IPS DF 6.9 (cell line): Measurements from ENCODE around the gene CEP85L.

Source experiments
- DNase-seq: peaks from one replicate; pipeline ENCODE4 v3.0.0-alpha.2; 2013; ENCODE audit warnings: low read depth, low spot score
- H3K27ac ChIP-seq: one replicate; pipeline ENCODE4 v1.5.1; 2013; ENCODE audit warnings: low read length, control low read depth
- H3K27me3 ChIP-seq: 2 replicates; pipeline ENCODE4 v1.6.1; 2013; ENCODE audit warnings: mild to moderate bottlenecking, low read length; ENCODE audit not compliant: control insufficient read depth, insufficient read depth
- H3K36me3 ChIP-seq: 2 replicates; pipeline ENCODE4 v1.6.1; 2013; ENCODE audit warnings: low read length; ENCODE audit not compliant: control insufficient read depth, insufficient read depth
- H3K4me1 ChIP-seq: 2 replicates; pipeline ENCODE4 v1.6.1; 2013; ENCODE audit warnings: low read length; ENCODE audit not compliant: control insufficient read depth, insufficient read depth
- H3K4me3 ChIP-seq: 2 replicates; pipeline ENCODE4 v1.5.1; 2013; ENCODE audit warnings: mild to moderate bottlenecking, low read length
- H3K9me3 ChIP-seq: 2 replicates; pipeline ENCODE4 v1.6.1; 2013; ENCODE audit warnings: low read length, inconsistent platforms; ENCODE audit not compliant: control insufficient read depth, insufficient read depth
- WGBS: extraction: QIAGEN DNeasy Blood & Tissue Kit; methylation state at CpG from one replicate; pipeline ENCODE4 v1.1.7; 2013; ENCODE audit warnings: mixed read lengths, missing lambda C conversion rate; ENCODE audit not compliant: insufficient read length, insufficient coverage; 5-methylcytosine and 5-hydroxymethylcytosine counted together

CEP85L gene

DNA sequence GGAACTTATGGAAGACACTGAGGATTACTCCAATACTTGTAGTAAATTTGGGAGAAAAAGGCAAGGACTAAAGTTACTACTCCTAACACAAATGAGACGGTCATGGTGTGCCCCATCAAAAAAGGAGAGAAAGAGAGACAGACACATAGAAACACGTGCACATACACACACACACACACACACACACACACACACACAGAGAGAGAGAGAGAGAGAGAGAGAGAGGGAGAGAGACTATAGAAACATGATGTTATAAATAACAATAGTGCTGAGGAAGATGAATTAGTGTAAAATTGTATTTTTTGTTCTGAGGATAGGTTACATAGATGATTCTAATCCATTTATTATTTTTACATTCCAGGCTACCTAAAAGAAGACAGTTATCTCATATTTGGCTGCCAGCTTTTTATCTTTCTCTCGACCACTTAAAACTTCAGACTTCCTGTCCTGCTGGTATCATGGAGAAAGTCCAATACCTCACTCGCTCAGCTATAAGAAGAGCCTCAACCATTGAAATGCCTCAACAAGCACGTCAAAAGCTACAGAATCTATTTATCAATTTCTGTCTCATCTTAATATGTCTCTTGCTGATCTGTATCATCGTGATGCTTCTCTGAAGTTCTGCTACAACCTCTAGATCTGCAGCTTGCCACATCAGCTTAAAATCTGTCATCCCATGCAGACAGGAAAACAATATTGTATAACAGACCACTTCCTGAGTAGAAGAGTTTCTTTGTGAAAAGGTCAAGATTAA lies 92.8 kb downstream of the CEP85L start:
- WGBS = no CpG with 5 or more reads among the region's 6 CpGs
- Histone ChIP-seq H3K36me3 (no peaks in the 10 kb centered on the region), H3K27me3 (no peaks in the 10 kb centered on the region), H3K9me3 (no peaks in the 10 kb centered on the region), H3K27ac (no peak overlapping the region), H3K4me1 (no peaks in the 10 kb centered on the region), H3K4me3 (no peak overlapping the region)
- no peak for DNase-seq

DNA sequence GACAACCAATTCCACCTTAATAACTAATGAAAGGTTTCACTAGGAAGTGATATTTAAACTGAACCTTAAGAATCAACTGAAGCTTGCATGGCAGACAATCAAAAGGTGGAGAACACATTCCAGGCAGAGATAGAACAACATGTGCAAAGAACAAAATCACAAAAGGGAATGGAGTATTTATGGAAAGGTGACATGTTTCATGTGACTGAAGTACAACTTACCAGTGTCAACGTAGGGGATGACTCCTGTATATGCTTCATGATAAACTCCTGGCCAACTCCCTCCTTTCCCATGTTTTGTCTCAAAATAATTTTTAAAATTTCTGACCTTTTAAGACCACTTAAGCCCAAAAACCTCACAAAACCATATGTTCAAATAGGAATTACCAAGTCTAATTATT lies 96.7 kb downstream of the CEP85L start:
- no peak for DNase-seq
- WGBS = no CpG with 5 or more reads among the region's 1 CpG

DNA sequence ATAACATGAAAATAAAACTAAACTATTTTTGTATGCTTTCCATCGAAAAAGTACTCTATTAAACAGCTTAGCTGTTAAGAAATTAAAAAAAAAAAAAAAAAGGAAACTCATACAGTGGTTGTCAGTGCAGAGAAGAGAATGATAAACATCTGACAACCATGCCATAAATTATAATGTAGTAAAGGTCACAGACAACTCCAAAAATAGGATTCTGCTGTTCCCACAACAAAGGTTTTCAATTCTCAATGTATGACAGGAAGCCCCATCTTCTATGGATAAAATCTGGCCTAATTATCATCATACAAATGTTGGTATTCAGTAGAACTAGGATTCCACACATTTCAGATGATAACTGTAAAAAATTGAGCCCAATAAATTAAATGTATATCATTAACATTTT lies 98.3 kb downstream of the CEP85L start:
- Histone ChIP-seq H3K4me1 (no peaks in the 10 kb centered on the region), H3K27ac (no peak overlapping the region), H3K9me3 (no peaks in the 10 kb centered on the region), H3K36me3 (no peaks in the 10 kb centered on the region), H3K27me3 (no peaks in the 10 kb centered on the region), H3K4me3 (no peak overlapping the region)
- WGBS = no CpG with 5 or more reads among the region's 1 CpG
- DNase-seq = no peak

More for the DNA sequence above, 96.7 kb downstream of the CEP85L start:
- H3K27me3 ChIP-seq = no peaks in the 10 kb centered on the region
- no peak overlapping the region for H3K27ac ChIP-seq
- H3K4me1 ChIP-seq = no peaks in the 10 kb centered on the region
- no peaks in the 10 kb centered on the region for H3K9me3 ChIP-seq
- H3K4me3 ChIP-seq = no peak overlapping the region
- no peaks in the 10 kb centered on the region for H3K36me3 ChIP-seq

DNA sequence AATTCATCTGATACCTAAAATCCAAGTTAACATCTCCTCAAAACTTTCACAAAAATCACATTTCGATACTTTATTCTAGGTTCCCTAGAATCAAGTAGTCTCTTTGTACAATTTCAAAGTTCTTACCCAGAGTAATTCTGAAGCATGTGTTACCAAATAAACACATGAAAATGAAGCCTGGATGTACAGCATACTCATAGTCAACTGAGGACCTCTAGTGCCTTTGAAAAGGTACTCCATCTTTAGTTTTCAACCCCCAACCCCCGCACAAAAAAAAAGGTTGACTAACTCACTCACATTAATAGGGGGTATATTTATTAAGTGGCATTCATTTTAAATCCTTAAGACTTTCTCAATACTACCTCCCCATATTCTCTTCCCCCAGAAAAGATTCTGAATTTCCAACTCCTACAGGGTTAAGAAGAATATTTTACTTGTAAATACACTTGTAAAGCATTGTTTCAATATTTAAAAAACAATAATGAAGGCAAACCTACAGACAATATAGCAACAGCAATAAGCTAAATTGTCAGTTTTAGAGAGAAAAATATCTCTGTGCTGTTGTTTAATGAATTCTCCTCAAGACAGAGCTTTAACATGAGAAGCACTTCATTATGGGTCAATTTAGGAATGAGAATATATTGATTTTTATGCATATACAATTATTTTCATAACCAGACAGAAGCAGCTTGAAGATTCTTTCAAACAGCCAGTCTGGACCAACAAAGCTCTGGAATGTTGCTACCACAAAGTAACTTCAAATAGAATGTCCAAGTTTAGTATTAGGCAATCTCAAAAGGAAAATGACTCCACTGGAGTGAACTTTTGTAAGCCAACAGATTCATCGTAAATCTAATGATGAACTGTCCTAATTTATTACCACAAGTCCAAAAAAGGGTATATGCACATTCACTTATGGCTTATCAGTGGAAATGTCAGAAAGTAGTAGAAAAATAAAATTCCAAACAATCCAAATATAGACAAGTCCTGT lies 100.0 kb downstream of the CEP85L start:
- Histone ChIP-seq H3K27me3 (no peaks in the 10 kb centered on the region), H3K4me3 (no peak overlapping the region), H3K27ac (no peak overlapping the region), H3K4me1 (no peaks in the 10 kb centered on the region), H3K9me3 (no peaks in the 10 kb centered on the region), H3K36me3 (no peaks in the 10 kb centered on the region)
- 100% methylated on average over 1 of the region's 3 CpGs for WGBS
- DNase-seq = no peak

DNA sequence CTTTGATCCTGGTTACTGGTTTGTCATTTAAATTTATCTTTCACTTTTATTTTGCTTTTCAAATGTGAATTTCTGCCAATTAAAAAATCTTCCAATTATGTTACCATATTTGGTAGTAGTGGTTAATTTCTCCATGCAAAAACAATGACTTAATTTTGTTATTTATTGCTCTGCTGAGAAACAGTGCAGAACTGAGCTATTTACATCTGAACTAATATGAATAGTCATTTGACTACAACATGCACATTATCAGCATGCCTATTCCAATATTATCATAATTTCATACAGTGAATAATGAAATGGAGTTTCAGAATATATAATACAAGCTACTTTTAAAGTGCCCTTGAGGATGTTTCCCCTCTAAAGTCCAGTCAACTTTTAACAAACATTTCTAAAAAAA lies 102.8 kb downstream of the CEP85L start:
- no peak overlapping the region for H3K27ac ChIP-seq
- H3K9me3 ChIP-seq = no peaks in the 10 kb centered on the region
- no peaks in the 10 kb centered on the region for H3K4me1 ChIP-seq
- no peaks in the 10 kb centered on the region for H3K36me3 ChIP-seq
- no peak overlapping the region for H3K4me3 ChIP-seq
- DNase-seq = no peak
- H3K27me3 ChIP-seq = no peaks in the 10 kb centered on the region

DNA sequence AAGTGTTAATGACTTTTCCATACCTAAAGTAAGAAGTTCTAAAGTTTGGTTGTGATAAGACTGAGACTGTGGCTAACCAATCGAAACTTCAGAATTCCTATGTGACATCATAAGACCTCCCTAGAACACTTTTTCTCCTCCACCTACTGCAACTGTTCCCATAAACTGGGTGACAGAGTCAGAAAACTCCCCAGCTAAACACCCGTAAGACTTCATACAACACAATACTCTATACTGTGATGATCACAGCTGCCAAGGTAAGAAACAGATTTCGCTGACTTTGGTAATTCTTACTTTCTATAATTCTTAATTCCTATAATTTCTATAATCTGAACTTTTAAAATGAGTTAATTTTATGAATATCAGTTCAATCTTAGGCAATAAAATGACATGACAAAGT lies 103.3 kb downstream of the CEP85L start, which contains the start of gene PLN:
PLN (plus strand) TSS at position 161 of the 400 bp plus-strand sequence. CDS start 10,626 bp downstream, outside the sequence.
- no CpG with 5 or more reads among the region's 3 CpGs for WGBS
- no peaks in the 10 kb centered on the region for H3K4me1 ChIP-seq
- no peak for DNase-seq
- no peaks in the 10 kb centered on the region for H3K9me3 ChIP-seq
- H3K36me3 ChIP-seq = no peaks in the 10 kb centered on the region
- H3K27me3 ChIP-seq = no peaks in the 10 kb centered on the region
- no peak within 1 kb of the TSS for H3K27ac ChIP-seq
- H3K4me3 ChIP-seq = no peak within 1 kb of the TSS

DNA sequence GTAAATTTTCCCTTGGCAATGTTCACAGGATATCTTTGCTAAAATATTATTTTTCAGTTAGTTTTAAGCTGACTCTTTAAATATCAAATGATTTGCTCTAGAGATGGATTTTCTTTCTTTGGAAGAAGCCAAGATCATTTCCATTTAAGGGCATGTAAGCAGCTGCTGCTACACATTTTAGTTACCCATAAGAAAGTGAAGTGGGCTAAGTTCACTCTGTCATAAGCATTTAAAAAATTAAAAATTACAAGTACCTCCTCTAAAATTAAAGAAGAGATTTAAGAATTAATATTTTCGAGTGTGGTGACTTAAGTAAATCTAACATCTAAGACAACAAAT lies 104.5 kb downstream of the CEP85L start:
- no peaks in the 10 kb centered on the region for H3K4me1 ChIP-seq
- H3K36me3 ChIP-seq = no peaks in the 10 kb centered on the region
- no peaks in the 10 kb centered on the region for H3K9me3 ChIP-seq
- H3K4me3 ChIP-seq = no peak overlapping the region
- H3K27me3 ChIP-seq = no peaks in the 10 kb centered on the region
- no peak overlapping the region for H3K27ac ChIP-seq
- WGBS = no CpG with 5 or more reads among the region's 1 CpG
- DNase-seq = no peak

DNA sequence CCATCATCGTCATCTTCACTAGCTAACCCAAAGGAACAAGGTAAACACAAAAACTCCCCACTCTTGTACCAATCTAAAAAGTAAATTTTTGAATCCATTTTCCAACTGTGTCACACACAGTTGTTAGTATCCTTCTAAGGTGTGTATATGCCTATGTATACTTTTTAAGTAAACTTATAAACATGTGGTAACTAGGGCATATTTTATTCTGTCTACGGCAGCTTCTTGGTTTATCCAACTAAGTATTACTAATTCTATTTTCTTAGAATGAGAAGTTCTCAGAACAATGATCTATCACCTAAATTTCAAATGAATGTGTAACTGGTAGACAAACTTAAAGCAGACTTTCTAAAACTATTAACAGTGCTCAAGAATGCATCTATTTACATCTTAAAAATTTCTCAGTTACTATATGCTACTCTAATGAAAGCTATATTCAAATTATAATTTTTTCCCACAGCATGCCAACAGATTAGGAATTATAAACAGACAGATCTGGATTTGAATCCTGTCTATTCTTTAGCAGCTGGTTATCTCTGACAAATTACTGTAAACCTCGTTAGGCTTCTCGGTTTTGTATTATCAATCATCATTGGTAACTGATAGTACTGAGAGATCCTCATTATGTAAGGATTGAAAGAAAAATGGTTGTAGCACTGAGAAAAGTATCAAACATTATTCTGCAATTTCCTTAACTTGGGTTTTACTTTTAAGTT lies 105.1 kb downstream of the CEP85L start:
- Histone ChIP-seq H3K27me3 (no peaks in the 10 kb centered on the region), H3K4me3 (no peak overlapping the region), H3K9me3 (no peaks in the 10 kb centered on the region), H3K36me3 (no peaks in the 10 kb centered on the region), H3K27ac (no peak overlapping the region), H3K4me1 (no peaks in the 10 kb centered on the region)
- no peak for DNase-seq
- WGBS = no CpG with 5 or more reads among the region's 4 CpGs

DNA sequence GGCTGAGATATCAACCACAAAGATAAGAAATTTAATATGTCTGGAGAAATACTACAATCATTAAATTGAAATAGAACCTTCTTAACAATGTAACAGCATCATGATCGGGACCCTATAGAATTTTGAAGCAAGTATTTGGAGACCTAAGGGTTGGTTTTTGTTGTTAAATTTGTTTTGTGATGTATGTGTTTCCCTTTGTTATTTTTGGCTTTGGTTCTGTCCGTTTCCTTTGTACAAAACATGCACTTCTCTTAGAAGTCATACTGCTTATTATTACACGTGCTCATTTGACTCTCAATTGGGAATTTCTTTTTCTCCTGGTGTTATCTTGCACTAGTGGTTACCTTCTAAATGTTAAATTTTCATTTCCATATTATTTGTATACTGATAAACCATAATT lies 107.3 kb downstream of the CEP85L start:
- whole genome bisulfite sequencing = no CpG with 5 or more reads among the region's 3 CpGs
- DNase-seq = no peak
- no peaks in the 10 kb centered on the region for H3K36me3 ChIP-seq

DNA sequence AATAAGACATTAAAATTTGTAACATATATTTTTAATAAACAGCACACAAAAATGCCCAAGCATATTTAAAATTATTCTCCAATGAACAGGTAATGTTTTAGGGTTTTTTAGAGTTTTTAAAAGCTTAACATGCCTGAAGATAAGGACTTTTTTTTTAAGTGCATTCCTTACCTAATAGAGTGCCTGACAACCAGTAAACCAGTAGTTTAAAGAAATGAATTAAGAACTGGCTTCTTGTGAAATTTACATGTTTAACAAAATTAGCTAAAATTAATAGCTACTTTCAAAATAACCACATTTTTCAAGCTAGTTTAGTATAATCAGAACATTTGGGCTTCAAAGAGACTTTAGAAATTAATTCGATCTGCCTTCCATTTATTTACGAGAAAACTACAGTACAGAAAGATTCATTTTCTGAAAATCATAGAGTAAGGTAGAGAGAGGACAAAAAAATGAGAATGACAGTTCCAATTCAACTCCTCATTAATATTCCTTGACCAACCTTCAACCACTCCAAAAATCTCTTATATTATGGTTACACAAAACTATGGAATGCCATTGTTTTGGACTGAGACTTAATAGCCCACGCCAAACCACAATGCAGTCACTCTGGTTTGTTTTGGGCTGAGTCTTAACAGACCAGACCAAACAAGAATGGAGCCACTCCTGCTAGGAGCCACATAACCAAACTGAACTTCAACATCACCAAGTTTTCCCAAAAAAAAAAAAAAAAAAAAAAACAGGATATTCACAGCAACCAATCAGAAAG lies 109.0 kb downstream of the CEP85L start:
- no peaks in the 10 kb centered on the region for H3K4me1 ChIP-seq
- no peaks in the 10 kb centered on the region for H3K9me3 ChIP-seq
- no CpG with 5 or more reads among the region's 3 CpGs for WGBS
- no peaks in the 10 kb centered on the region for H3K36me3 ChIP-seq
- no peak overlapping the region for H3K27ac ChIP-seq
- no peaks in the 10 kb centered on the region for H3K27me3 ChIP-seq
- DNase-seq = no peak
- H3K4me3 ChIP-seq = no peak overlapping the region

More for the DNA sequence above, 107.3 kb downstream of the CEP85L start:
- H3K9me3 ChIP-seq = no peaks in the 10 kb centered on the region
- H3K27ac ChIP-seq = no peak overlapping the region
- no peaks in the 10 kb centered on the region for H3K4me1 ChIP-seq
- H3K4me3 ChIP-seq = no peak overlapping the region
- H3K27me3 ChIP-seq = no peaks in the 10 kb centered on the region
